ENCODE data around the gene PLEK2.

DNA sequence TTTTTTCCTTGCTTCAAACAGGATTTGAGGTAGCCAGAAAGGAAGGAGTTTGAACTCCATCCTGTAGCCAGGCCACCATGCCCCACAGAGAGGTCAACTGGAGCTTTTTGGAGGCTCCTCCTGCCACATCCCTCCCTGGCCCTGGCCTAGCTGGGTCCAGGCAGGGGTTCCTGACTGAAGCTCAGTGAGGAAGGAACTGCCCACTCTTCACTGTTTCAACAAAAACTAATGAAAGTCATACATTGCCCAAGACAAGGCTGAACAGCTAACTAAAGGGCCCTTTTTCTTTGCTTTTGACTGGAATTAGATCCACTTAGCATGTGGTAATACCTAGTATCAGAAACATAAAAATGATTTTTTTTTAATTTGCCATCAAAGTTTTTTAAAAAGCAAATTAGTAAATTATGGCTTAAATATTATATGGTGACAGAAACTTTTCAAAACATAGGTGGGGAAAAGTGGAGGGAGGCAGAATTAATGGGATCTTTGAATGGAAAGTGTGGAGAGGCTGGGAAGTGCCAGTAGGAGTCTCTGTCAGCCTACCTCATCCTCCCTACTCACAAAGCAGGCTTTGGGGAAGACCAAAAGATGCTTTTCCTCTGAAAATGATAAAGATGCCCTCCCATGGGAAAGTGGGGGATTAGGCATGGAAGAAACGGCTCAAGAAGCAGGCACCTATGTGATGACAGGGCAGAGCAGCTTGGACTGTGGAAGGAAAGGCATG is 22.0 kb downstream of the PLEK2 start:
- TF ChIP-seq, protein P1, sequence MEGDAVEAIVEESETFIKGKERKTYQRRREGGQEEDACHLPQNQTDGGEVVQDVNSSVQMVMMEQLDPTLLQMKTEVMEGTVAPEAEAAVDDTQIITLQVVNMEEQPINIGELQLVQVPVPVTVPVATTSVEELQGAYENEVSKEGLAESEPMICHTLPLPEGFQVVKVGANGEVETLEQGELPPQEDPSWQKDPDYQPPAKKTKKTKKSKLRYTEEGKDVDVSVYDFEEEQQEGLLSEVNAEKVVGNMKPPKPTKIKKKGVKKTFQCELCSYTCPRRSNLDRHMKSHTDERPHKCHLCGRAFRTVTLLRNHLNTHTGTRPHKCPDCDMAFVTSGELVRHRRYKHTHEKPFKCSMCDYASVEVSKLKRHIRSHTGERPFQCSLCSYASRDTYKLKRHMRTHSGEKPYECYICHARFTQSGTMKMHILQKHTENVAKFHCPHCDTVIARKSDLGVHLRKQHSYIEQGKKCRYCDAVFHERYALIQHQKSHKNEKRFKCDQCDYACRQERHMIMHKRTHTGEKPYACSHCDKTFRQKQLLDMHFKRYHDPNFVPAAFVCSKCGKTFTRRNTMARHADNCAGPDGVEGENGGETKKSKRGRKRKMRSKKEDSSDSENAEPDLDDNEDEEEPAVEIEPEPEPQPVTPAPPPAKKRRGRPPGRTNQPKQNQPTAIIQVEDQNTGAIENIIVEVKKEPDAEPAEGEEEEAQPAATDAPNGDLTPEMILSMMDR (IDR thresholded peaks at IDR 0.05; ENCODE audit: insufficient read depth, low read length), result no peak
- TF ChIP-seq POLR2AphosphoS5 (IDR thresholded peaks at IDR 0.05; ENCODE audit: low read depth) (no peak), GABPA (IDR thresholded peaks at IDR 0.05; ENCODE audit: low read depth) (no peak), SPI1 (IDR thresholded peaks at IDR 0.05; ENCODE audit: borderline replicate concordance, low read depth) (no peak)
- TF ChIP-seq, protein P2, sequence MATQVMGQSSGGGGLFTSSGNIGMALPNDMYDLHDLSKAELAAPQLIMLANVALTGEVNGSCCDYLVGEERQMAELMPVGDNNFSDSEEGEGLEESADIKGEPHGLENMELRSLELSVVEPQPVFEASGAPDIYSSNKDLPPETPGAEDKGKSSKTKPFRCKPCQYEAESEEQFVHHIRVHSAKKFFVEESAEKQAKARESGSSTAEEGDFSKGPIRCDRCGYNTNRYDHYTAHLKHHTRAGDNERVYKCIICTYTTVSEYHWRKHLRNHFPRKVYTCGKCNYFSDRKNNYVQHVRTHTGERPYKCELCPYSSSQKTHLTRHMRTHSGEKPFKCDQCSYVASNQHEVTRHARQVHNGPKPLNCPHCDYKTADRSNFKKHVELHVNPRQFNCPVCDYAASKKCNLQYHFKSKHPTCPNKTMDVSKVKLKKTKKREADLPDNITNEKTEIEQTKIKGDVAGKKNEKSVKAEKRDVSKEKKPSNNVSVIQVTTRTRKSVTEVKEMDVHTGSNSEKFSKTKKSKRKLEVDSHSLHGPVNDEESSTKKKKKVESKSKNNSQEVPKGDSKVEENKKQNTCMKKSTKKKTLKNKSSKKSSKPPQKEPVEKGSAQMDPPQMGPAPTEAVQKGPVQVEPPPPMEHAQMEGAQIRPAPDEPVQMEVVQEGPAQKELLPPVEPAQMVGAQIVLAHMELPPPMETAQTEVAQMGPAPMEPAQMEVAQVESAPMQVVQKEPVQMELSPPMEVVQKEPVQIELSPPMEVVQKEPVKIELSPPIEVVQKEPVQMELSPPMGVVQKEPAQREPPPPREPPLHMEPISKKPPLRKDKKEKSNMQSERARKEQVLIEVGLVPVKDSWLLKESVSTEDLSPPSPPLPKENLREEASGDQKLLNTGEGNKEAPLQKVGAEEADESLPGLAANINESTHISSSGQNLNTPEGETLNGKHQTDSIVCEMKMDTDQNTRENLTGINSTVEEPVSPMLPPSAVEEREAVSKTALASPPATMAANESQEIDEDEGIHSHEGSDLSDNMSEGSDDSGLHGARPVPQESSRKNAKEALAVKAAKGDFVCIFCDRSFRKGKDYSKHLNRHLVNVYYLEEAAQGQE (IDR thresholded peaks at IDR 0.05; ENCODE audit: insufficient replicate concordance, low read depth), result no peak
